Ramos (cell line): Measurements from ENCODE around the gene STK16.

Experiments
- in situ Hi-C: fragments of 300-500 bp; cut with MboI; formaldehyde crosslinking; loops from one replicate; pipeline ENCODE4 v1.14.3; 2022; ENCODE audit warnings: low sequenced_read_pairs; ENCODE audit not compliant: unreplicated experiment

The STK16 gene

DNA sequence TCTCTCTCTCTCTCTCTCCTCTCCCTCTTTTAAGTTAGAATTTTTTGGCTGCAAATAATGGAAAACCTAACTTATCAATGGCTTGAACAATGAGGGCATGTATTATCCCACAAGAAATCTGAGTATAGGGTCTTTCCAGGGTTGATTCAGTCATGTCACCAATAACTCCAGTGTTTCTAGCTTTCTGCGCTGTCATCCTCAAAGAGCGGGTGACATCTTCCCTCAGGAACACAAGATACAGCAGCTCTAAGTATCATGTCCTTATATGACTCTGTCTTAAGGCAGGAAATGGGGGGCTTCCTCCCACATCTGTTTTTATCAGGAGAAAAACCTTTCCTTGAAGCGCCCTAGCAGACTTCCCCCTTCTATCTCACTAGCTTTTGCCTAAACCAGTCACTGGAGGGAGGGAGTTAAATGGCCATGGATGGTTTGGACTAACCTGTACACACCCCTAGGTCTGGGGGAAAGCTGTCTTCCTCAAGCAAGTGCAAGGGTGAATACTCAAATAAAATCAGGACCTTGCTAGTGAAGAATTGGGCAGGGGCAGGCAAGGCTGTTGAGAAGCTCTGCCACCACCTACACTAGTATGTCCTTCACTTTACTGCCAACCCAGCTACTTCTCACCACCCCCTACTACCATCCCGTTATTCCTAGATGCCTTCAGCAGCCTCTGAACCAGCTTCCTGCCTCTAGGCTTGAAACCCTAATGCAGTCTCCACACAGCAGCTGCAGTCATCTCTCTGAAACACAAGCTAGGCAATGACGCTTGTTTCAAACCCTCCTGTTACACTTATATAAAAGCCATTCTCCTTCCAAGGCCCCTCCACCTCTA is 16.0 kb downstream of the STK16 start:
- in situ Hi-C loops, result no loop called here

- in situ Hi-C loops, result no loop called here
Measured at GRCh38 chr2:219266232-219266631, 21.0 kb downstream of the STK16 start.

DNA sequence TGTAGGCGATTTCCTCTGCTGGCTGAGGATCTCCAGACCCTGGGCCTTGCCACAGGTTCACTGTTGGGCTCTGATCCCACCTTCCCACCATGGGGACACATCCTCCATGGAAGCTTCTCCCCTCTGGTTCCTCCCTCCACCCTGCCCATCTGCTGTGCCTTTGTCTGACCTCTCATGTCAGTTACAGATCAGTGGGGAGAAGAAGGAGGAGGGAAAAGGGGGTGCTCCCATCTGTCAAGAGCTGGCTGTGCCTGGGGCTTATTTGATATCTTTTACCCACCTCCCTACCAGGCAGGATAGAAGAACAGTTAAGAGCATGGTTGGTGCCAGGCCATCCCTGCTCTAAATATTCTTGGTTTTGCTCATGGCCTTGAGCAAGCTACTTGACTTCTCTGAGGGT is 21.6 kb downstream of the STK16 start:
- in situ Hi-C loops, result no loop called here

DNA sequence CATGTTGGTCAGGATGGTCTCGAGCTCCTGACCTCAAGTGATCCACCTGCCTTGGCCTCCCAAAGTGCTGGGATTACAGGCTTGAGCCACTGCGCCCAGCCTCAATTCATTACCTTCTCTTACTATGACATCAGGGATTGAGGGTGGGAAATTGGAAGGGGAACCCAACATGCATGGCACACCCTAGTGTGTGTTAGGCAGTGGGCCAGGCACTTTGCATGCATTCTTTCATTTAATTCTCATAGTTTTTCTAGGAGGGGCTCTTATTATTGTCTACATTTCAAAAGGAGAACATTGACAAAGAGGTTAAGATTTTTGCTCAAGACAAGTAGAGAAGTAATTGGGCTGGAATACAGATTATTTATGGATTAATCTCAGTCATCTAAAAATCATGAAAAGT is 23.0 kb downstream of the STK16 start:
- in situ Hi-C loops, result no loop called here

GRCh38 chr2:219269362-219270054 is 24.2 kb downstream of the STK16 start:
- in situ Hi-C loops, result no loop called here

DNA sequence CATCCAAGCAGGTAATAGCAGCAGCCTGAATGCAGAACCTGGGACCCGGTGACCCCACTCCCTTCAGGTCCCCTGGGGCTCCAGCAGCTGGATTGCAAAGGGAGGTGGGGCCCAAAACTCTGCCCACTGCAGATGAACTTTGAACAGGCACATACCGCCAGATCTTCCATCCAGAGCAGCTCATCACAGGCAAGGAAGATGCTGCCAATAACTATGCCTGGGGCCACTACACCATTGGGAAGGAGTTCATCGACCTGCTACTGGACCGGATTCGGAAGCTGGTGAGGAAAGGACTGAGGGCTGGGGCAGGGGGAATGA is 24.7 kb downstream of the STK16 start:
- in situ Hi-C loops, result no loop called here

- in situ Hi-C loops, result no loop called here
Measured at GRCh38 chr2:219271021-219271420, 25.7 kb downstream of the STK16 start.

DNA sequence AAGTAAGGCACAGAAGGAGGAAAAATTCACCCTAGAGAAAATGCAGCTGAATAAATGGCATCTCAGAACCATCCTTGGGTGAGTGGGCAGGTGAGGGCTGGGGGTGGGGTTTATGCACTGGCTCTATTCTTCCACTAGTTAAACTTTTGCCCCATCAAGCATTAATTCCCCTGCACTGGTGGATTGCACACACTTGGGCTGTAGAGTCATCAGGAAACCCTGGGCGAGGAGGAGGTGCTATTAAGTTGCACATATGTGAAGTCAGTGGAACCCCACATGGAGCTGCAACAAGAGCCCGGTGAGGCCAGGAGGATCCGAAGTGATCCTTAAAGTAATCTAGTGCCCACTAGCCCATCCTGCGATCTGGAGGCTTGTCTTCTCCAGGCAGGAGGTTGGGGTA is 27.1 kb downstream of the STK16 start:
- in situ Hi-C loops, result no loop called here

DNA sequence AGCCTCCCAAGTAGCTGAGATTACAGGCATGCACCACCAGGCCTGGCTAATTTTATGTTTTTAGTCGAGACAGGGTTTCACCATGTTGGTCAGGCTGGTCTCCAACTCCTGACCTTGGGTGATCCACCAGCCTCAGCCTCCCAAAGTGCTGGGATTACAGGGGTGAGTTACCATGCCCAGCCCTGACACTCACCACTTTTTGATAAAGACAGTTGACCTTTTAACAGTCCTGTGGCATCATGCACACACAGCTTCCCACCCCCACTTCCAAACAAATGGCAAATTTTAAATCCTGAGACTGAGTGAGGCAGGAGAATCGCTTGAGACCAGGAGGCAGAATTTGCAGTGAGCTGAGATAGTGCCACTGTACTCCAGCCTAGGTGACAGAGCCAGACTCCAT is 27.7 kb downstream of the STK16 start:
- in situ Hi-C loops, result no loop called here

- in situ Hi-C loops, result no loop called here
Measured at GRCh38 chr2:219273937-219274336, 28.7 kb downstream of the STK16 start.

GRCh38 chr2:219274361-219274921 is 29.2 kb downstream of the STK16 start:
- in situ Hi-C loops, result no loop called here

- in situ Hi-C loops, result no loop called here
Measured at GRCh38 chr2:219277703-219278654, 32.7 kb downstream of the STK16 start.

GRCh38 chr2:219278655-219279150 is 33.4 kb downstream of the STK16 start:
- in situ Hi-C loops, result no loop called here

DNA sequence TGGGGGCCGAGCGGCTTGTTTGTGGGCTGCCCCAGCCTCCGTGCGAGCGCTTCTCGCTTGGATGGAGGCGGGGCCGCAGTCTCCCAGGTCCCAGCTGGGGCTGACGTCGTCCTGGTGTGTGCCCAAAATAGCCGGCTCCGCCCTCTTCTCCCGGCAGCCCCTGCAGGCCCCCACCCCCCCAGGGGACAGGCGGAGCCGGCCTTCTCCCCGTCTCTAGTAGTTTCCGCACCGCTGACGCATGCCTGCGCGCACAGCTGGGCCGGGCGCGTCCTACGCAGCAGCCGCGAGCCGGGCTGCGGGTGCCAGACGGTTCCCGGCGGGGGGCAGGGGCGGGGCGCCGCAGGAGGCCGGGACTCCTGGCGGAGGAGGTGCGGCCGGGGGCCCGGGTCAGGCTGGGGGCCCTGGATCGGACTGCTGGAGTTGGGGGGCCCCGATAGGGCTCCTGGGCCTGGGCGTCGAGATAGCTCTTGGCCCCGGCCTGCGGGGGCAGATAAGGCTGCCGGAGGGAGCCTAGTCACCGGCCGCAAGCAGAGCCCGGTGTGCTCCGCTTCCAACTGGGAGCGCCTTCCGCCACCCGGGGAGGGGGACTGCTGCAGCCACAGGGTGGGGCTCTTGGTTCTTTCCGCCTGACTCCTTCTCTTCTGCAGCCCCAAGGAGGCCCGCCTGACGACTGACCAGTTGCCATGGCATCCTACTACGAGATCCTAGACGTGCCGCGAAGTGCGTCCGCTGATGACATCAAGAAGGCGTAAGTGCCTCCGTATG is 34.1 kb downstream of the STK16 start, which contains the start of gene DNAJB2:
TSS of gene DNAJB2 (plus strand) at position 216 of the 765 bp plus-strand sequence. CDS start at position 684, 468 bp downstream.
- in situ Hi-C loops, result no loop called here

DNA sequence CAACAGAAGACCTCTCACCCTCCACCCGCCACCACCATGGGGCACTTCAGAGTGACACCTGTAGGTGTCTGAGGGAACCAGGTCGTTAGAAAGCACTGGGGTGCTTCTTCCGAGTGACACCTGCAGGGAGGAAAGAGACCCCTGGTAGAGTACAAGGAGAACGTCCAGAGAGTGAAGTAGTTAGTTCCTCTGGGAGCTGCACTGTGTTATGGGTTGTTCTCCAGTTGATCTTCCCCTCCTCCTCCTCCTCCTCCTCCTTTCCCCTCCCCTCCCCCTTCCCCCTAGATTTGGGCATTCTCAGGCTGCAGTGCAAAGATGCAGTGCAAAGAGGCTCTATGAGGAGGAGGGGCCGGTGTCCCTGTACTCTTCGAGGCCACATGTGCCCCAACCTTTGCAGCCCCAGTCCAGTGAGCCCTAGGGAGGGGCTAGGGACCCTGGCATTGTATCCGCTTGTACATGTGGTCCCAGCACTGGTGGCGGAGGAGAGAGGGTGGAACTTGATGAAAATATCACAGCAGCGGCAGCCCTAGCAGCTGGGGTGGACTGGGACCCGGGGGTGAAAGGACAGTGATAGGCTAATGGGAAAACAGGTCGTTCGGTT is 34.7 kb downstream of the STK16 start:
- in situ Hi-C loops, result no loop called here

- in situ Hi-C loops, result no loop called here
Measured at GRCh38 chr2:219280651-219281050, 35.4 kb downstream of the STK16 start.

DNA sequence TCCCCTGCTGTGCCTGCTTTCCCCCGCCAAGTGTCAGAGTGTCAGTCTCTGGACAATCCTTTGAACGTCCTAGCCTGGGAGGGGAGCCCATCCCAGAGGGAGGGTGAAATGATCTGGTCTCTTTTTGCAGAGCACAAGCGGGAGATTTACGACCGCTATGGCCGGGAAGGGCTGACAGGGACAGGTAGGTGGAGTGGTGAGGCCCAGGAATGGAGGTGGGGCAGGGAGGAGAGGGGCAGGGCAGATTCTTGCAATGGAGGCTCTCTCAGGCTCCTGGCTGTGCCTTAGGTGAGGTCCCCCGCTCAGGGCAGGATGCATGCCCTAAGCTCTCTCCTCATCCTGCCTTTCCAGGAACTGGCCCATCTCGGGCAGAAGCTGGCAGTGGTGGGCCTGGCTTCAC is 36.3 kb downstream of the STK16 start:
- in situ Hi-C loops, result no loop called here

- in situ Hi-C loops, result no loop called here
Measured at GRCh38 chr2:219282375-219282774, 37.1 kb downstream of the STK16 start.

DNA sequence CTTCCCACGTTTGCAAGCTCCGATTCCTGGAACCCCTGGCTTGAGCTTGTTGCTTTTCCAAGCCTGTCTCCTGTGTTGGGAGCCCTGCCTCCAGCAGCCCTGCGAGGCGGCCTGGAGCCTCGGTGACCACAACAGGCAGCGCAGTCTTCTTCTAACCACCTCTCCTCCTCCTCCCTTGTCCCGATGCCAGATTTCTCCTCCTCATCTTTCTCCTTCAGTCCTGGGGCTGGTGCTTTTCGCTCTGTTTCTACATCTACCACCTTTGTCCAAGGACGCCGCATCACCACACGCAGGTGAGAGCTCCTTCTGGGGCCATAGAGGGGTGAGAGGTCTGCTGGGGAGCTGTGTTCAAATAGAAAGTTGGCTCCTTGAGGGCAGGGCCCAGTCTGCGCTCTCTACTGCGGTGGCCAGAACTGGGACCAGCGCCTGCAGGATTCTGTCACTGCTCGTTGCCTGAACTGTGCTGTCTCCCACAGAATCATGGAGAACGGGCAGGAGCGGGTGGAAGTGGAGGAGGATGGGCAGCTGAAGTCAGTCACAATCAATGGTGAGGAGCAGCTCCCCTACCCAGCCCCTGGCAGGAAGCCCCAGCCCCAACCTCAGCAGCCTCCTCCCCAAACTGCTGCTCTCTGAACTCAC is 37.8 kb downstream of the STK16 start:
- in situ Hi-C loops, result no loop called here
